ENCODE measurements around the gene CCDC198. TPM values are rescaled to one million over a fixed set of nuclear protein-coding genes. Genes with fewer than 3 reads are reported as not detected.

The CCDC198 gene
- total RNA-seq, 2 experiments from 2014 or later, result not detected

DNA sequence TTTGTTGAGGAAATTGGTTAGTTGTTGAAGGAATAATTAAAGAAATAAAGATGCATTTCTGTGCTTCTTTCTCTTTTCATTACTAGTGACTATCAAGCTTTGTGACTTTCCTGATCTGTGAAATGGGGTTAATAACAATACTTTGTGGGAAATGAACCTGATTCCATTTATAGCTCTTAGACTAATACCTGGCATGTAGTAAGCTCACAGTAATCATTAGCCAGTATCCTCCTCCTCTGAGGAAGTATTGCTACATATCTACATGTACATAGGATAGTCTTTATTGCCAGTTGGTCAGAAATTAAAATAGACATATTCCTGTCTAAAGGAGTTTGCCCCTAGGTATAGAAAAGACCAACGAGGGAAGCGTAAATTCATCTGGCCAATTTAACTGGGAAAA lies 1.8 kb upstream of the CCDC198 start:
- H3K27ac Mint-ChIP-seq, result no peak overlapping the region
- no peaks in the 10 kb centered on the region for H3K36me3 Mint-ChIP-seq (ENCODE audit: low read depth)
- ChIA-PET CTCF (interaction anchor here (1.5 kb wide), 2 partner anchors 8 to 38 kb away, joined by 3 to 5 read pairs; no protein-coding TSS in a partner anchor), POLR2A (no interaction called here)
- H3K27me3 Mint-ChIP-seq, result peaks cover 2% of the 10 kb centered on the region
- no peak for ATAC-seq
- intact Hi-C loops (cut with DNase I, micrococcal nuclease), result no loop called here
- DNase-seq, result no peak
- H3K4me3 Mint-ChIP-seq, result no peak overlapping the region
- no peaks in the 10 kb centered on the region for H3K9me3 Mint-ChIP-seq (ENCODE audit: low read depth)
- no peaks in the 10 kb centered on the region for H3K4me1 Mint-ChIP-seq

DNA sequence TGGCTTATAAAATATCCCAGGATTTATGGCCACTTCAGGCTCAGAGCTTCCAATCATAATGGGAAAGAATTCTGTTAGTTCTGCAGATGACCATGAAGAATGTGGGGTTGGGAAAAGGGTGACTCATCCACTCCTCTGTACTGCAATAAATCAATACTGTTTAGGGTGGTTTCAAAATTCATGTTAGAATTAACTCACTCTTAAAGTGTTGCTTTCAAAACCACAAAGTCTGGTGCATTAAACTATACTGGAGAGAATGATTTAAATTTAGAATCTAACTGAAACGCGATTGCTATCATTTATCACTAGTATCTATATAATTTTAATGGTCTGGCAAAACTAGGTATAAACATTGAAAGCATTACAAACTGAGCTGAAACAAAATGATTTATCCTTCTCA lies 798 bp downstream of the CCDC198 start:
- Mint-ChIP-seq H3K36me3 (ENCODE audit: low read depth) (no peaks in the 10 kb centered on the region), H3K27me3 (peaks cover 4% of the 10 kb centered on the region), H3K27ac (no peak overlapping the region), H3K4me3 (no peak overlapping the region), H3K4me1 (no peaks in the 10 kb centered on the region), H3K9me3 (ENCODE audit: low read depth) (no peaks in the 10 kb centered on the region)
- CTCF ChIA-PET, result interaction anchor here (0.6 to 1.2 kb wide), 2 partner anchors 13 to 92 kb away, joined by 3 to 5 read pairs; no protein-coding TSS in a partner anchor
- ATAC-seq, result no peak
- POLR2A ChIA-PET, result no interaction called here
- intact Hi-C loops (cut with DNase I, micrococcal nuclease), result no loop called here
- DNase-seq, result no peak

GRCh38 chr14:57491640-57492039 lies 2.0 kb downstream of the CCDC198 start:
- ATAC-seq (no peak), DNase-seq (no peak)
- intact Hi-C loops (cut with DNase I, micrococcal nuclease), result no loop called here
- H3K27ac Mint-ChIP-seq, result no peak overlapping the region
- H3K4me1 Mint-ChIP-seq, result no peaks in the 10 kb centered on the region
- H3K4me3 Mint-ChIP-seq, result no peak overlapping the region
- H3K27me3 Mint-ChIP-seq, result peaks cover 4% of the 10 kb centered on the region
- no peaks in the 10 kb centered on the region for H3K36me3 Mint-ChIP-seq (ENCODE audit: low read depth)
- no peaks in the 10 kb centered on the region for H3K9me3 Mint-ChIP-seq (ENCODE audit: low read depth)
- POLR2A ChIA-PET, result interaction anchor here (0.8 kb wide), 1 partner anchor 101 kb away, joined by 3 read pairs; the partner anchor contains the start of gene NAA30
- CTCF ChIA-PET, result no interaction called here

- H3K4me3 Mint-ChIP-seq, result no peak overlapping the region
- no peaks in the 10 kb centered on the region for H3K4me1 Mint-ChIP-seq
- ATAC-seq, result no peak
- H3K9me3 Mint-ChIP-seq (ENCODE audit: low read depth), result no peaks in the 10 kb centered on the region
- no peak for DNase-seq
- peaks cover 6% of the 10 kb centered on the region for H3K27me3 Mint-ChIP-seq
- no peak overlapping the region for H3K27ac Mint-ChIP-seq
- intact Hi-C loops (cut with DNase I, micrococcal nuclease), result loop anchor here in 1 of 2 experiments (5.0 kb wide), 1 partner anchor 585 kb away; no protein-coding TSS in a partner anchor
- H3K36me3 Mint-ChIP-seq (ENCODE audit: low read depth), result no peaks in the 10 kb centered on the region
- ChIA-PET POLR2A (no interaction called here), CTCF (interaction anchor here (0.6 to 1.8 kb wide), 3 partner anchors 9 to 584 kb away, joined by 3 to 5 read pairs (median 5); no protein-coding TSS in a partner anchor)
These were observed 5.9 kb downstream of the CCDC198 start for GRCh38 chr14:57487771-57488170.

DNA sequence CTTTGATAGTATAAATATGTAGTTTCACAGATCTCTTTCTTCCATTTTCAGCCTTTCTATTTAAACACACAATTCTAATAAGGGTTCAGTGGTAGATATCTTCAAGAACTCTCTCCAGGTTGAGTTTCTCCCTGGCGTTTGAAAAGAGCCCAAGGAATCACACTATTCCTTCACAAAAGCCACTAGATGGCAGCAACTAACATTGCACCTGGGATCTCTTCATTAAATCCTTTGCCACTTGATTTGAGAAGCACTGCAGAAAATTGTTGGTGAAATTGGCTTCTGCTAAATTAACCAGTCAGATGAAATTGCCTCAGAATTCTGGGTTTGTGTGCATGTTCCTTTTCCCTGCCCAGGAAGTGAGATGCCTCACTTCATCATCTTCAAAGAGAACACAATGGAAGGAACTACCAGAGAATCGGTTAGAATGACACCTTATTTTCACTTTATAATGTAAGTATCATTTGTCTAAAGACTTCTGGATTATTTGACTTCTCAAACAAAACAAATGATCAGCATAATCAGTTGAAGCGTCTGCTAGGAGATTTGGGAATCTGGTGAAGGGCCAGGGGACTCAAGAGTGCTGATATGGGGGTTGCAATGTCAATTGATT lies 6.8 kb downstream of the CCDC198 start:
- intact Hi-C loops (cut with DNase I, micrococcal nuclease), result loop anchor here (1.0 to 5.0 kb wide), 2 partner anchors 585 kb away; no protein-coding TSS in a partner anchor
- H3K4me3 Mint-ChIP-seq, result no peak overlapping the region
- no peaks in the 10 kb centered on the region for H3K36me3 Mint-ChIP-seq (ENCODE audit: low read depth)
- H3K27ac Mint-ChIP-seq, result no peak overlapping the region
- POLR2A ChIA-PET, result no interaction called here
- peaks cover 6% of the 10 kb centered on the region for H3K27me3 Mint-ChIP-seq
- no peaks in the 10 kb centered on the region for H3K9me3 Mint-ChIP-seq (ENCODE audit: low read depth)
- CTCF ChIA-PET, result interaction anchor here (1.4 kb wide), 1 partner anchor 9 kb away, joined by 5 read pairs; no protein-coding TSS in a partner anchor
- ATAC-seq (no peak), DNase-seq (no peak)
- no peaks in the 10 kb centered on the region for H3K4me1 Mint-ChIP-seq

- no peak for ATAC-seq
- Mint-ChIP-seq H3K9me3 (ENCODE audit: low read depth) (no peaks in the 10 kb centered on the region), H3K27ac (no peak overlapping the region), H3K4me3 (no peak overlapping the region), H3K36me3 (ENCODE audit: low read depth) (no peaks in the 10 kb centered on the region), H3K27me3 (peaks cover 4% of the 10 kb centered on the region), H3K4me1 (no peaks in the 10 kb centered on the region)
- no peak for DNase-seq
- ChIA-PET POLR2A (no interaction called here), CTCF (interaction anchor here (0.5 to 0.8 kb wide), 3 partner anchors 17 to 590 kb away, joined by 3 to 5 read pairs (median 4); no protein-coding TSS in a partner anchor)
- intact Hi-C loops (cut with DNase I, micrococcal nuclease), result loop anchor here (1.0 to 5.0 kb wide), 2 partner anchors 587 kb away; no protein-coding TSS in a partner anchor
These were observed 8.0 kb downstream of the CCDC198 start for GRCh38 chr14:57485635-57486034.

GRCh38 chr14:57482120-57482519 lies 11.5 kb downstream of the CCDC198 start:
- peaks cover 2% of the 10 kb centered on the region for H3K27me3 Mint-ChIP-seq
- intact Hi-C loops (cut with DNase I, micrococcal nuclease), result no loop called here
- CTCF ChIA-PET, result no interaction called here
- H3K27ac Mint-ChIP-seq, result no peak overlapping the region
- no peaks in the 10 kb centered on the region for H3K36me3 Mint-ChIP-seq (ENCODE audit: low read depth)
- ATAC-seq, result no peak
- H3K4me3 Mint-ChIP-seq, result no peak overlapping the region
- no peaks in the 10 kb centered on the region for H3K9me3 Mint-ChIP-seq (ENCODE audit: low read depth)
- H3K4me1 Mint-ChIP-seq, result no peaks in the 10 kb centered on the region
- POLR2A ChIA-PET, result no interaction called here
- DNase-seq, result no peak

- CTCF ChIA-PET, result no interaction called here
- ATAC-seq, result no peak
These were observed 13.6 kb downstream of the CCDC198 start for GRCh38 chr14:57480051-57480450.

DNA sequence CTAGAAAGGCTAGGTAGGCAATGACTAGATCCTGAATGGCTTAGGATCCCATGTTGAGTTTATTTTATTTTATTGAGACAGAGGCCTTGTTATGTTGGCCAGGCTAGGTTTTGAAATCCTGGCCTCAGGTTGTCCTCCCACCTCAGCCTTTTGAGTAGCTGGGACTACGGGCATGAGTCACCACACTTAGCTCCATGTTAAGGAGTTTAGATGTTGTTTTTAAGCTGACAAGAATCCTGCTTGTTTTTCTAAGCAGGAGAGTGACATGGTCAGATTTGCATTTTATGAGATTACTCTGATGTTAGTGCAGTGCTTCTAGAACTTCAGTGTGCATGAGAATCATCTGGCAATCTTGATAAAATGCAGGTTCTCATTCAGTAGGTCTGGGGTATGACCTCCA lies 14.5 kb downstream of the CCDC198 start:
- H3K36me3 Mint-ChIP-seq (ENCODE audit: low read depth), result no peaks in the 10 kb centered on the region
- ChIA-PET POLR2A (no interaction called here), CTCF (no interaction called here)
- no peak overlapping the region for H3K4me3 Mint-ChIP-seq
- no peaks in the 10 kb centered on the region for H3K4me1 Mint-ChIP-seq
- DNase-seq (no peak), ATAC-seq (no peak)
- H3K27me3 Mint-ChIP-seq, result peaks cover 2% of the 10 kb centered on the region
- intact Hi-C loops (cut with DNase I, micrococcal nuclease), result no loop called here
- no peak overlapping the region for H3K27ac Mint-ChIP-seq
- no peaks in the 10 kb centered on the region for H3K9me3 Mint-ChIP-seq (ENCODE audit: low read depth)

More at GRCh38 chr14:57480051-57480450, 13.6 kb downstream of the CCDC198 start:
- H3K27me3 Mint-ChIP-seq, result peaks cover 2% of the 10 kb centered on the region
- intact Hi-C loops (cut with DNase I, micrococcal nuclease), result no loop called here
- H3K4me1 Mint-ChIP-seq, result no peaks in the 10 kb centered on the region
- no peaks in the 10 kb centered on the region for H3K9me3 Mint-ChIP-seq (ENCODE audit: low read depth)
- no peak for DNase-seq
- H3K27ac Mint-ChIP-seq, result no peak overlapping the region
- no peak overlapping the region for H3K4me3 Mint-ChIP-seq
- H3K36me3 Mint-ChIP-seq (ENCODE audit: low read depth), result no peaks in the 10 kb centered on the region
- POLR2A ChIA-PET, result no interaction called here

DNA sequence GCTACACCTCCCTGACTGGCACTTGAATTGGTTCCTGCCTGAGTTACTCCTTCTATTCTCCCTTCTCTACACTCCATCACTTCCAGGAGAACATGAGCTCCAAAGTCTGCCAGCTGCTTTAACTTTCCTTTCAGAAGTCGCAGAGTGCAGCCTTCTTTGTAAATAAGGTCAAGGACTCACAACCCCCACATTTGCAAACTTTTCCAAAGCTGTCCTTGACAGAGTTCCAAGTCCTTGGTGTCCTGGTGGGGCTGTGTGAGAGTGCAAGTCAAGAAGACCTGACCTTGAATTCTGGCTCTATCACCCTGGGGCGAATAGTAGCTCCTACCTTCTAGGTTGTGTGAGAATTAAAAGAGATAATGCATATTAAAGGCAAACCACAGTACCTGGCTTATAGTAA lies 15.6 kb downstream of the CCDC198 start:
- CTCF ChIA-PET, result interaction anchor here (0.6 kb wide), 1 partner anchor 465 kb away, joined by 4 read pairs; no protein-coding TSS in a partner anchor
- Mint-ChIP-seq H3K9me3 (ENCODE audit: low read depth) (no peaks in the 10 kb centered on the region), H3K27me3 (peaks cover 2% of the 10 kb centered on the region), H3K36me3 (ENCODE audit: low read depth) (no peaks in the 10 kb centered on the region), H3K4me1 (no peaks in the 10 kb centered on the region), H3K4me3 (no peak overlapping the region), H3K27ac (no peak overlapping the region)
- intact Hi-C loops (cut with DNase I, micrococcal nuclease), result no loop called here
- ATAC-seq (no peak), DNase-seq (no peak)
- POLR2A ChIA-PET, result no interaction called here

GRCh38 chr14:57470909-57471308 lies 22.7 kb downstream of the CCDC198 start:
- Mint-ChIP-seq H3K27me3 (peaks cover 4% of the 10 kb centered on the region), H3K4me1 (no peaks in the 10 kb centered on the region), H3K36me3 (ENCODE audit: low read depth) (no peaks in the 10 kb centered on the region), H3K27ac (no peak overlapping the region), H3K9me3 (ENCODE audit: low read depth) (no peaks in the 10 kb centered on the region), H3K4me3 (no peak overlapping the region)
- ChIA-PET CTCF (no interaction called here), POLR2A (no interaction called here)
- intact Hi-C loops (cut with DNase I, micrococcal nuclease), result no loop called here
- ATAC-seq, result no peak
- DNase-seq, result no peak

DNA sequence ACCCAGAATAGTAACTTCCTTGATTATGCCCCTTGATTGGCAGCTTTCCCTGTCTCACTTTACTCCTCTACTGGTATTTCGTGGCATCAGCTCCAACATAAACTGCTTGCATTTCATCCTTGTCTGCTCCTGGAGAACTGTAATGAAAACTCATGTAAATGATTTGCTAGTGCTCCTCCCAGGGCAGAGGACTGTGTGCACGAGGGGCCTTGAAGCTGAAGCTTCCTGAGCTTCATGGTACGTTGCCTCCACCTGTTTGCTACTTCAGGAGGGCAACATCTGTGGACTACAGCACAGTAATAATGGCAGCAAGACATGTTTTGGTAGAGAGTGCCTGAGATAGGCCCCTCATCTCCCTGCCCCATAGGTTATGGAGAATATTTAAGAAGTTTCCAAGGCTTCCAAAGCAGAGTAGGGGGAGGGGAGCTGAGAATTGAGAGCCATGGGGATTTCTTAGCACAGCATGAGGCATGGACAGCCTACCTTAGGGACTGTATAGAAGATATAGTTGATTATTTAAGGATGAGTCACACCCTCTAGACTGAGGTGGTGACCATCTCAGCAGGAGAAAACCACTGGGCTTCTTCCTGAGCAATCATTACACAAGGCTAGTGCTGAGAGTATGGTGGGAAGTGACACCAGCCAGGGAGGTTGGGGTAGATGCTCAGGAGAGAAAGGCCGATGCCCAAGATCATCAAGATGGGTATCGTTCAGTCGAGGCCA lies 29.5 kb downstream of the CCDC198 start:
- ATAC-seq, result no peak
- CTCF ChIA-PET, result no interaction called here
- DNase-seq, result no peak
- H3K9me3 Mint-ChIP-seq (ENCODE audit: low read depth), result no peaks in the 10 kb centered on the region
- no peaks in the 10 kb centered on the region for H3K4me1 Mint-ChIP-seq
- intact Hi-C loops (cut with DNase I, micrococcal nuclease), result no loop called here
- POLR2A ChIA-PET, result no interaction called here
- H3K27me3 Mint-ChIP-seq, result peaks cover 4% of the 10 kb centered on the region
- H3K4me3 Mint-ChIP-seq, result no peak overlapping the region
- H3K36me3 Mint-ChIP-seq (ENCODE audit: low read depth), result no peaks in the 10 kb centered on the region
- no peak overlapping the region for H3K27ac Mint-ChIP-seq
